GM12873 (cell line): ENCODE data around the gene SLC24A3.

Experiments
- TF ChIP-seq, protein P1 (sequence below): IDR thresholded peaks from 2 replicates; pipeline ENCODE4 v1.5.1; 2012; ENCODE audit warnings: low read depth, mild to moderate bottlenecking, moderate library complexity, low read length, control low read depth; ENCODE audit not compliant: insufficient read depth; ENCODE audit errors: missing control alignments

The SLC24A3 gene

GRCh38 chr20:19460386-19460785 is 247.9 kb downstream of the SLC24A3 start:
- TF ChIP-seq, protein P1, sequence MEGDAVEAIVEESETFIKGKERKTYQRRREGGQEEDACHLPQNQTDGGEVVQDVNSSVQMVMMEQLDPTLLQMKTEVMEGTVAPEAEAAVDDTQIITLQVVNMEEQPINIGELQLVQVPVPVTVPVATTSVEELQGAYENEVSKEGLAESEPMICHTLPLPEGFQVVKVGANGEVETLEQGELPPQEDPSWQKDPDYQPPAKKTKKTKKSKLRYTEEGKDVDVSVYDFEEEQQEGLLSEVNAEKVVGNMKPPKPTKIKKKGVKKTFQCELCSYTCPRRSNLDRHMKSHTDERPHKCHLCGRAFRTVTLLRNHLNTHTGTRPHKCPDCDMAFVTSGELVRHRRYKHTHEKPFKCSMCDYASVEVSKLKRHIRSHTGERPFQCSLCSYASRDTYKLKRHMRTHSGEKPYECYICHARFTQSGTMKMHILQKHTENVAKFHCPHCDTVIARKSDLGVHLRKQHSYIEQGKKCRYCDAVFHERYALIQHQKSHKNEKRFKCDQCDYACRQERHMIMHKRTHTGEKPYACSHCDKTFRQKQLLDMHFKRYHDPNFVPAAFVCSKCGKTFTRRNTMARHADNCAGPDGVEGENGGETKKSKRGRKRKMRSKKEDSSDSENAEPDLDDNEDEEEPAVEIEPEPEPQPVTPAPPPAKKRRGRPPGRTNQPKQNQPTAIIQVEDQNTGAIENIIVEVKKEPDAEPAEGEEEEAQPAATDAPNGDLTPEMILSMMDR = no peak

DNA sequence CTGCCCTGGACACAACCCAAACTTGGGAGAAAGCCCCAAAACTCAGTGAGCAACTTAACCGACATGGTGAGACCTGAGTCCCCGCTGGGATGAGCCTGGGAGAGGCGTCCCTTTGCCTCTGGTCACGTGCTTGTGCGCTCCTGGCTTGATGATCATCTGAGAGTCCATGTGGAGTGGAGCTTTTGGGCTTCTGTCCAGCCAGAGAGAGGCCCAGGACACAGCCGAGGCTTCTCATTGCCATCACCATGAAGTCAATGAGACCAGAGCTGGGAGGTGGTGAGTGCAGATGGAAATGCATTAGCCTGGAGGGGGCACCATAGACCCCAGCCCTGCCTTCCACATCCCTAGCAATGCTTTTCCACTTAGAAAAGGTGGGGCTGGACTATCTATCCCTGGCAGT is 250.0 kb downstream of the SLC24A3 start:
- TF ChIP-seq, protein P1 = no peak

- TF ChIP-seq, protein P1 = no peak
These were observed 251.2 kb downstream of the SLC24A3 start for GRCh38 chr20:19463597-19463996.

GRCh38 chr20:19465536-19465935 is 253.1 kb downstream of the SLC24A3 start:
- TF ChIP-seq, protein P1 = no peak

- TF ChIP-seq, protein P1 = no peak
These were observed 253.9 kb downstream of the SLC24A3 start for GRCh38 chr20:19466206-19466928.

- TF ChIP-seq, protein P1 = no peak
These were observed 260.9 kb downstream of the SLC24A3 start for GRCh38 chr20:19473216-19473921.

- TF ChIP-seq, protein P1 = no peak
These were observed 261.5 kb downstream of the SLC24A3 start for GRCh38 chr20:19473922-19474286.
